ENCODE data around the gene F7. TPM values are rescaled to one million over a fixed set of nuclear protein-coding genes. Genes with fewer than 3 reads are reported as not detected.
A peak's percentile ranks its signal among the peaks of the same experiment; 100 is the strongest.

Gene F7
- total RNA-seq, 1 donor from 2014 or later = not detected

DNA sequence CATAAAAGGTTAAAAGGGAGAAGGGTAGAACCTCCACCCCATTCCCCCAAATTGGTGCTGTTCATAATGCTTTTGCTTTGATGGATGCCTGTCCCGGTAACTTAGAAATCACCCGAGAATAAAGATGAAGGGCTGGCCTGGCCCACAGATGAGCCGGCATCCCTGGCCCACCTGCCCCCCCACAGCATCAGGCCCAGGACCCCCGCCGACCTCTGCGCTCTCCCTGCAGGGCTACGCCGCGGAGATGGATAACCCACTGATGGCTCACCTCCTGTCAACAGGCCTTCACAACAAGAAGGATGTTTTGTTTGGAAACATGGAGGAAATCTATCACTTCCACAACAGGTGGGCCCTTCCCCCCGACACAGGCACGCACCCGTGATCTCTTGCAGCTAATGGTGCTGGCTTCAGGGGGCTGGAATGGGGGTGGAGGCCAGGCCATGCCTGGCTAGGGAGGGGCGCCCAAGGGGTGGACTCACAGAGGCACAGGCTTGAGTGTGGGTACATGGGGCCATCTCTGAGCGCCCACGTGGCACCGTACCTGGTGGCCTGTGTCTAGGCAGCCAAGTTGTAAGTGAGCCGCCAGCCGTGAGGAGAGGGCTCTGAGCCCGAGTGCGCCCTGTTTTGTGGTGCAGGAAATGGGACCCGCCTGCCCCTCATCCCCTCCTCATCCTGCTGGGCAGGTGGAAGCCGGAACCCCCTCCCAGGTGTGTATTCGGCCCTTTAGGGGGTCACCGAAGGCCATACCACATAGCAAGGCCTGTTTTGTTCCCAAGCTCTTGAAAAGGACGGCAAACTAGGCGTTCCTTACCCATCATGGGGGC is 23.2 kb upstream of the F7 start:
- no peak for TF ChIP-seq CTCF (IDR thresholded peaks at IDR 0.05; ENCODE audit: insufficient read depth, low read length, severe bottlenecking)
- no peaks in the 10 kb centered on the region for H3K36me3 ChIP-seq (ENCODE audit: control insufficient read depth, insufficient read depth, low read length)
- DNase-seq (ENCODE audit: low read depth) (no peak), FAIRE-seq (no peak)
- H3K4me3 ChIP-seq (ENCODE audit: low read depth, low read length) = no peak overlapping the region
- no peaks in the 10 kb centered on the region for H3K27me3 ChIP-seq (ENCODE audit: control insufficient read depth, insufficient read depth, low read length)

GRCh38 chr13:113083022-113083373 is 22.6 kb upstream of the F7 start:
- no peaks in the 10 kb centered on the region for H3K27me3 ChIP-seq (ENCODE audit: control insufficient read depth, insufficient read depth, low read length)
- TF ChIP-seq CTCF (IDR thresholded peaks at IDR 0.05; ENCODE audit: insufficient read depth, low read length, severe bottlenecking) = no peak
- no peaks in the 10 kb centered on the region for H3K36me3 ChIP-seq (ENCODE audit: control insufficient read depth, insufficient read depth, low read length)
- H3K4me3 ChIP-seq (ENCODE audit: low read depth, low read length) = no peak overlapping the region
- FAIRE-seq (no peak), DNase-seq (ENCODE audit: low read depth) (no peak)

DNA sequence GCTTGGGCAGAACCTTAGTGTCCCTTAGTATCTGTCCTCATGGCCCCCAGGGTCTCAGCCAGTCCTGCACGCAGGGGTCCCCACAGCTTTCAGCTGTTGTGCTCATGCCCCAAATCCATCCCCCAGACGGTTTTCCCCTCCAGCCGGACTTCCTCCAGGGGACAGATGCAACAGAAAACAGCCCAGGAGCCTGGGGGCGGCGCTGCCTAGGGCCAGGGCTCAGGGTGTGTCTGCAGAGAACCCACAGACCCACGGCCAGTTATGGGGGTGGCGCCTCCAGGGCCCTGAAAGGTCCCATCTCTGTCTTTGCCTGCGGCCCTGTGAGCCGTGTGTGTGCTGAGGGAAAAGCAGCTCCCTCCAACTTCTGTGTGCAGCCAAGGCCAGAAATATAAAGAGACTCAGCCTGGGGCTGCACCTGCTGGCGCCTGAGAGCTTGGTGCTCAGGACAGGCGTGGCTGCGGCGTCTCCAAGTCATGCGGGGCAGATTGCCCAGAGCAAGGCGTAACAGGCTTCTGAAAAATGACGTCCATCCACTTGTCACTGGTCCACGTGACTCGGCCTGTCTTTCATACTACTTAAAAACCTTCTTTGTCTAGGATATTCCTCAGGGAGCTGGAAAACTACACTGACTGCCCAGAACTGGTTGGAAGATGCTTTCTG is 22.1 kb upstream of the F7 start:
- FAIRE-seq (no peak), DNase-seq (ENCODE audit: low read depth) (peak; percentile 36)
- H3K36me3 ChIP-seq (ENCODE audit: control insufficient read depth, insufficient read depth, low read length) = no peaks in the 10 kb centered on the region
- TF ChIP-seq CTCF (IDR thresholded peaks at IDR 0.05; ENCODE audit: insufficient read depth, low read length, severe bottlenecking) = no peak
- H3K27me3 ChIP-seq (ENCODE audit: control insufficient read depth, insufficient read depth, low read length) = no peaks in the 10 kb centered on the region
- H3K4me3 ChIP-seq (ENCODE audit: low read depth, low read length) = no peak overlapping the region

DNA sequence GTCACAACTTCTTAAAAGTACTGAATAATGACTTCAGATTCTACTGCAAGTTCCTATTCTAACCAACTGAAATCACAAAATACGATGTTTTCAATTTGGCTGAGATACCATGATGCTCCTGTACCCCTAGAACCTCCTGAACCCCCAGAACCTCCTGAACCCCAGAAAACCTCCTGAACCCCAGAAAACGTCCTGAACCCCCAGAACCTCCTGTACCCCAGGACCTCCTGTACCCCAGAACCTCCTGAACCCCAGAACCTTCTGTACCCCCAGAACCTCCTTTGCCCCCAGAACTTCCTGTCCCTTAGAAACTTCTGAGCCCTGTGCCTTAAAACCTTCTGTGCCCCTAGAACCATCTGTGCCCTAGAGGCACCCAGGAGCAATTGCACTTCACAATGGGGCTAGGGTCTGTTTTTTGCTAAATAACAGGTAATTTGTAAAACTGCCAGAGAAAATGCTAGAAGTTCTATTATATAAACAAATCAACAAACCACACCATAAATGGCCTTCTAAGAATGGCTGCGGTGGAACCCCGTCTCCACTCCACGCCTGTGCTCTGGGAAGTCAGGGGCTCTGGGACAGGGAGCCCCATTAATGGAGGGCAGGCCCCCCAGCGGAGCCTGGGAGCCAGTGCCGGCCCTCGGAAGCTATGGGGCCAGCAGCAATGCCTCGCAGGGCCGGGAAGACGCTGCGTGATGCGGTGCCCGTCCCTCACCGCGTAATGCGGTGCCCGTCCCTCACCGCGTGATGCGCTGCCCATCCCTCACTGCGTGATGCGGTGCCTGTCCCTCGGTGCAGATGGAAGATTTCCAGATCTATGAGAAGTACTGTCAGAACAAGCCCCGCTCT is 21.3 kb upstream of the F7 start:
- no peak for TF ChIP-seq CTCF (IDR thresholded peaks at IDR 0.05; ENCODE audit: insufficient read depth, low read length, severe bottlenecking)
- H3K36me3 ChIP-seq (ENCODE audit: control insufficient read depth, insufficient read depth, low read length) = no peaks in the 10 kb centered on the region
- H3K4me3 ChIP-seq (ENCODE audit: low read depth, low read length) = no peak overlapping the region
- DNase-seq (ENCODE audit: low read depth) = no peak
- H3K27me3 ChIP-seq (ENCODE audit: control insufficient read depth, insufficient read depth, low read length) = no peaks in the 10 kb centered on the region
- no peak for FAIRE-seq

- no peak for TF ChIP-seq CTCF (IDR thresholded peaks at IDR 0.05; ENCODE audit: insufficient read depth, low read length, severe bottlenecking)
- Histone ChIP-seq H3K4me3 (ENCODE audit: low read depth, low read length) (no peak overlapping the region), H3K36me3 (ENCODE audit: control insufficient read depth, insufficient read depth, low read length) (no peaks in the 10 kb centered on the region), H3K27me3 (ENCODE audit: control insufficient read depth, insufficient read depth, low read length) (no peaks in the 10 kb centered on the region)
- no peak for DNase-seq (ENCODE audit: low read depth)
- no peak for FAIRE-seq
Observed at GRCh38 chr13:113084943-113085540, 20.5 kb upstream of the F7 start.
